ENCODE data around the gene HABP4.

- TF ChIP-seq CTCF (IDR thresholded peaks at IDR 0.05) (no peak), ZFX (IDR thresholded peaks at IDR 0.05; ENCODE audit: borderline replicate concordance) (no peak)
These were observed 30.8 kb downstream of the HABP4 start for GRCh38 chr9:96480736-96481135.

Measured in 22Rv1 (cell line).